ENCODE data around the gene ZNF436. TPM values are rescaled to one million over a fixed set of nuclear protein-coding genes. Genes with fewer than 3 reads are reported as not detected.

The ZNF436 gene
- polyA plus RNA-seq, 1 experiment = 8.1 TPM

GRCh38 chr1:23393706-23394105, 24.1 kb upstream of the ZNF436 start:
- Histone ChIP-seq H3K4me3 (ENCODE audit: low read depth, low read length) (no peak overlapping the region), H3K27me3 (ENCODE audit: control insufficient read depth, insufficient read depth, low read length) (no peaks in the 10 kb centered on the region), H3K36me3 (ENCODE audit: control insufficient read depth, insufficient read depth, low read length) (no peaks in the 10 kb centered on the region)
- no peak for DNase-seq (ENCODE audit: low read depth)
- ChIA-PET CTCF (interaction anchor here (0.8 to 3.0 kb wide), 3 partner anchors 10 to 22 kb away, joined by 3 to 25 read pairs (median 3); no protein-coding TSS in a partner anchor), POLR2A (interaction anchor here (1.5 kb wide), 1 partner anchor 49 kb away, joined by 15 read pairs; the partner anchor contains the start of gene HNRNPR)
- no peak for TF ChIP-seq CTCF (IDR thresholded peaks at IDR 0.05; ENCODE audit: insufficient read depth, low read depth, low read length)

GRCh38 chr1:23392125-23392855, 22.7 kb upstream of the ZNF436 start:
- Histone ChIP-seq H3K27me3 (ENCODE audit: control insufficient read depth, insufficient read depth, low read length) (no peaks in the 10 kb centered on the region), H3K36me3 (ENCODE audit: control insufficient read depth, insufficient read depth, low read length) (no peaks in the 10 kb centered on the region), H3K4me3 (ENCODE audit: low read depth, low read length) (no peak overlapping the region)
- POLR2A ChIA-PET = no interaction called here
- TF ChIP-seq CTCF (IDR thresholded peaks at IDR 0.05; ENCODE audit: insufficient read depth, low read depth, low read length) = no peak
- CTCF ChIA-PET = no interaction called here
- DNase-seq (ENCODE audit: low read depth) = no peak

GRCh38 chr1:23389837-23390321, 20.2 kb upstream of the ZNF436 start:
- Histone ChIP-seq H3K36me3 (ENCODE audit: control insufficient read depth, insufficient read depth, low read length) (no peaks in the 10 kb centered on the region), H3K4me3 (ENCODE audit: low read depth, low read length) (no peak overlapping the region), H3K27me3 (ENCODE audit: control insufficient read depth, insufficient read depth, low read length) (no peaks in the 10 kb centered on the region)
- CTCF ChIA-PET = interaction anchor here (2.5 kb wide), 1 partner anchor 13 kb away, joined by 9 read pairs; no protein-coding TSS in a partner anchor
- DNase-seq (ENCODE audit: low read depth) = no peak
- no peak for TF ChIP-seq CTCF (IDR thresholded peaks at IDR 0.05; ENCODE audit: insufficient read depth, low read depth, low read length)
- POLR2A ChIA-PET = no interaction called here

GRCh38 chr1:23387494-23387893, 17.9 kb upstream of the ZNF436 start:
- CTCF ChIA-PET = interaction anchor here (0.7 kb wide), 1 partner anchor 8 kb away, joined by 3 read pairs; no protein-coding TSS in a partner anchor
- POLR2A ChIA-PET = no interaction called here

More at GRCh38 chr1:23387494-23387893, 17.9 kb upstream of the ZNF436 start:
- TF ChIP-seq CTCF (IDR thresholded peaks at IDR 0.05; ENCODE audit: insufficient read depth, low read depth, low read length) = no peak
- no peaks in the 10 kb centered on the region for H3K36me3 ChIP-seq (ENCODE audit: control insufficient read depth, insufficient read depth, low read length)
- H3K4me3 ChIP-seq (ENCODE audit: low read depth, low read length) = no peak overlapping the region
- DNase-seq (ENCODE audit: low read depth) = no peak
- no peaks in the 10 kb centered on the region for H3K27me3 ChIP-seq (ENCODE audit: control insufficient read depth, insufficient read depth, low read length)
